HEK293 (cell line): ENCODE data around the gene IRS1.

Experiments used
- CTCF ChIA-PET: fragments of 350-600 bp; formaldehyde crosslinking; extraction: SDS; loops from one replicate; lab custom pipeline; 2021; ENCODE audit warnings: antibody characterized with exemption; lab: Yijun Ruan, JAX
- POLR2A ChIA-PET: fragments of 300-600 bp; formaldehyde crosslinking; extraction: SDS; loops from one replicate; lab custom pipeline; 2020; ENCODE audit warnings: antibody characterized with exemption, inconsistent platforms; lab: Yijun Ruan, JAX
- H3K27ac ChIP-seq: fragments of 200-500 bp; sonication (Bioruptor generic); 2 replicates; pipeline ENCODE4 v1.5.1; 2014; ENCODE audit warnings: low read depth, low read length, control low read depth, inconsistent platforms; ENCODE audit errors: extremely low read depth
- H3K36me3 ChIP-seq, 2 experiments: fragments of 200-500 bp in 1 of 2; sonication (Bioruptor generic) in 1 of 2; 1 replicate in 1 of 2; 2 replicates in 1 of 2; pipeline ENCODE4 v1.5.1; 2014 to 2017; ENCODE audit warnings: inconsistent platforms in 2 of 2, low read length in 2 of 2; ENCODE audit not compliant: control insufficient read depth in 2 of 2, insufficient read depth in 1 of 2
- H3K4me1 ChIP-seq: fragments of 200-500 bp; sonication (Bioruptor generic); 2 replicates; pipeline ENCODE4 v1.5.1; 2014; ENCODE audit warnings: mild to moderate bottlenecking, low read length, inconsistent platforms; ENCODE audit not compliant: control insufficient read depth, insufficient read depth
- H3K4me3 ChIP-seq: 2 replicates; pipeline ENCODE4 v1.5.1; 2011; ENCODE audit warnings: low read depth, mild to moderate bottlenecking, control low read depth, low read length, moderate library complexity
- H3K9me3 ChIP-seq: fragments of 200-500 bp; sonication (Bioruptor generic); 2 replicates; pipeline ENCODE4 v1.5.1; 2014; ENCODE audit warnings: low read depth, low read length, inconsistent platforms; ENCODE audit not compliant: control insufficient read depth, insufficient read depth
- GLIS1 ChIP-seq: fragments of 450-650 bp; formaldehyde crosslinking; IDR thresholded peaks from 2 replicates; pipeline ENCODE4 v1.5.1; 2016; ENCODE audit warnings: missing biosample characterization, missing genetic modification characterization
- GLIS2 ChIP-seq: fragments of 450-650 bp; formaldehyde crosslinking; IDR thresholded peaks from 2 replicates; pipeline ENCODE4 v1.5.1; 2016; ENCODE audit warnings: missing biosample characterization, missing genetic modification characterization
- KLF7 ChIP-seq: fragments of 450-650 bp; formaldehyde crosslinking; IDR thresholded peaks from 2 replicates; pipeline ENCODE4 v1.5.1; 2016; ENCODE audit warnings: missing biosample characterization, missing genetic modification characterization, borderline replicate concordance
- PRDM2 ChIP-seq: fragments of 450-650 bp; formaldehyde crosslinking; IDR thresholded peaks from 2 replicates; pipeline ENCODE4 v1.5.1; 2016; ENCODE audit warnings: missing biosample characterization, missing genetic modification characterization, borderline replicate concordance
- SALL2 ChIP-seq: fragments of 450-650 bp; formaldehyde crosslinking; IDR thresholded peaks from 2 replicates; pipeline ENCODE4 v1.5.0; 2017; ENCODE audit warnings: missing biosample characterization, mild to moderate bottlenecking, missing genetic modification characterization, borderline replicate concordance
- ZIC2 ChIP-seq: fragments of 450-650 bp; formaldehyde crosslinking; IDR thresholded peaks from 2 replicates; pipeline ENCODE4 v1.5.1; 2016; ENCODE audit warnings: missing biosample characterization, missing genetic modification characterization
- ZNF146 ChIP-seq: fragments of 450-650 bp; formaldehyde crosslinking; IDR thresholded peaks from 2 replicates; pipeline ENCODE4 v1.5.1; 2016; ENCODE audit warnings: missing biosample characterization, missing genetic modification characterization
- ZNF175 ChIP-seq: fragments of 450-650 bp; formaldehyde crosslinking; IDR thresholded peaks from 2 replicates; pipeline ENCODE4 v1.5.1; 2016; ENCODE audit warnings: missing biosample characterization, missing genetic modification characterization
- ZNF184 ChIP-seq: fragments of 450-650 bp; IDR thresholded peaks from 2 replicates; pipeline ENCODE4 v1.5.1; 2018; ENCODE audit warnings: missing biosample characterization, mild to moderate bottlenecking, missing genetic modification characterization
- ZNF530 ChIP-seq: fragments of 450-650 bp; formaldehyde crosslinking; IDR thresholded peaks from 2 replicates; pipeline ENCODE4 v1.5.1; 2016; ENCODE audit warnings: low read depth, missing biosample characterization, missing genetic modification characterization
- ZNF549 ChIP-seq: fragments of 450-650 bp; IDR thresholded peaks from 2 replicates; pipeline ENCODE4 v1.5.1; 2018; ENCODE audit warnings: missing biosample characterization, missing genetic modification characterization, mild to moderate bottlenecking, inconsistent platforms, moderate library complexity
- ZNF600 ChIP-seq: fragments of 450-650 bp; formaldehyde crosslinking; IDR thresholded peaks from 2 replicates; pipeline ENCODE4 v1.5.1; 2016; ENCODE audit warnings: missing biosample characterization, missing genetic modification characterization
- ZNF76 ChIP-seq: fragments of 450-650 bp; formaldehyde crosslinking; IDR thresholded peaks from 2 replicates; pipeline ENCODE4; 2016; ENCODE audit warnings: low read depth, missing biosample characterization, missing genetic modification characterization, borderline replicate concordance
- ZNF843 ChIP-seq: fragments of 450-650 bp; formaldehyde crosslinking; IDR thresholded peaks from 2 replicates; pipeline ENCODE4 v1.5.1; 2016; ENCODE audit warnings: missing biosample characterization, missing genetic modification characterization
- TF ChIP-seq, protein P1 (sequence below): fragments of 450-650 bp; formaldehyde crosslinking; IDR thresholded peaks from 2 replicates; pipeline ENCODE4 v1.5.1; 2016; ENCODE audit warnings: missing biosample characterization, missing genetic modification characterization
- TF ChIP-seq, protein P2 (sequence below): fragments of 450-650 bp; formaldehyde crosslinking; IDR thresholded peaks from 2 replicates; pipeline ENCODE4 v1.5.1; 2016; ENCODE audit warnings: missing biosample characterization, missing genetic modification characterization
- TF ChIP-seq, protein P3 (sequence below): fragments of 450-650 bp; formaldehyde crosslinking; IDR thresholded peaks from 2 replicates; pipeline ENCODE4 v1.5.1; 2016; ENCODE audit warnings: missing biosample characterization, missing genetic modification characterization

Gene IRS1

GRCh38 chr2:226796012-226796839, 3.4 kb downstream of the IRS1 start (continued):
- TF ChIP-seq ZNF146 (tag by site-specific recombination) (no peak), SALL2 (no peak), ZNF76 (tag by site-specific recombination) (no peak), ZNF843 (tag by site-specific recombination) (no peak), ZNF600 (tag by site-specific recombination) (no peak), ZNF530 (no peak)
- TF ChIP-seq, protein P1, sequence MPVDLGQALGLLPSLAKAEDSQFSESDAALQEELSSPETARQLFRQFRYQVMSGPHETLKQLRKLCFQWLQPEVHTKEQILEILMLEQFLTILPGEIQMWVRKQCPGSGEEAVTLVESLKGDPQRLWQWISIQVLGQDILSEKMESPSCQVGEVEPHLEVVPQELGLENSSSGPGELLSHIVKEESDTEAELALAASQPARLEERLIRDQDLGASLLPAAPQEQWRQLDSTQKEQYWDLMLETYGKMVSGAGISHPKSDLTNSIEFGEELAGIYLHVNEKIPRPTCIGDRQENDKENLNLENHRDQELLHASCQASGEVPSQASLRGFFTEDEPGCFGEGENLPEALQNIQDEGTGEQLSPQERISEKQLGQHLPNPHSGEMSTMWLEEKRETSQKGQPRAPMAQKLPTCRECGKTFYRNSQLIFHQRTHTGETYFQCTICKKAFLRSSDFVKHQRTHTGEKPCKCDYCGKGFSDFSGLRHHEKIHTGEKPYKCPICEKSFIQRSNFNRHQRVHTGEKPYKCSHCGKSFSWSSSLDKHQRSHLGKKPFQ (tag by site-specific recombination): no peak
- TF ChIP-seq, protein P2, sequence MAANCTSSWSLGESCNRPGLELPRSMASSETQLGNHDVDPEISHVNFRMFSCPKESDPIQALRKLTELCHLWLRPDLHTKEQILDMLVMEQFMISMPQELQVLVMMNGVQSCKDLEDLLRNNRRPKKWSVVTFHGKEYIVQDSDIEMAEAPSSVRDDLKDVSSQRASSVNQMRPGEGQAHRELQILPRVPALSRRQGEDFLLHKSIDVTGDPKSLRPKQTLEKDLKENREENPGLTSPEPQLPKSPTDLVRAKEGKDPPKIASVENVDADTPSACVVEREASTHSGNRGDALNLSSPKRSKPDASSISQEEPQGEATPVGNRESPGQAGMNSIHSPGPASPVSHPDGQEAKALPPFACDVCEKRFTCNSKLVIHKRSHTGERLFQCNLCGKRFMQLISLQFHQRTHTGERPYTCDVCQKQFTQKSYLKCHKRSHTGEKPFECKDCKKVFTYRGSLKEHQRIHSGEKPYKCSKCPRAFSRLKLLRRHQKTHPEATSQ (tag by site-specific recombination): no peak

DNA sequence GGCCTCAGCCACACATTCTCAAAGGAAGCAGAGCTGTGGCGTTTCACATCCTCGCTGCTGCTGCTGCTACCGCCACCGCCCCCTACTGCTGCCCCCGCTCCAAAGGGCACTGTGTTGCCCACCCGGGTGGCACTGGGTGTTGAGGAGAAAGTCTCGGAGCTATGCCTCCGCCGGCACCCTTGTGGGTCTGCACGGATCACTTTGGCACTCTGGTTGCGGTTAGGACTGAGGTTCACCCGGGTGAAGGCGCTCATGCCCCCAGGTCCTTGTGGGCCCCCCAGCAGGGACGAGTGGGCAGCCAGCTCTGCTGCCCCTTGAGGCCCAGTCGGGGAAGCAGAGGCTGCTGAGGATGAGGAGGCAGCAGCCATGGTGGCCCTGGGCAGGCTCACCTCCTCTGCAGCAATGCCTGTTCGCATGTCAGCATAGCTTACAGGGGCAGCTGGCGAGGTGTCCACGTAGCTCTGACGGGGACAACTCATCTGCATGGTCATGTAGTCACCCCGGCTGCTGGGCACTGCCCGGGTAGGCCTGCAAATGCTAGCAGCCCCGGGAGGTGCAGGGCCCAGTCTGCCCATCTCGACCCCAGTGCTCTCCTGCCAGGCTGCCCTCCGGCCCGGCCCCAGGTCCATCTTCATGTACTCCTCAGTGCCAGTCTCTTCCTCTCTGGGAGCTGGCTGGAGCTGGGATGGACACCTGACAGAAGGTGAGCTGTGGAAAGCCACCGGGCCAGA, 4.2 kb downstream of the IRS1 start:
- no peak overlapping the region for H3K4me3 ChIP-seq
- peak overlapping the region; percentile 73; the same call in 1 of the 2 replicates for H3K27ac ChIP-seq
- H3K9me3 ChIP-seq: no peaks in the 10 kb centered on the region
- CTCF ChIA-PET: interaction anchor here (0.6 to 1.1 kb wide), 5 partner anchors 58 to 906 kb away, joined by 3 to 4 read pairs (median 3); no protein-coding TSS in a partner anchor
- peaks cover 0 to 31% of the 10 kb centered on the region in 2 experiments; a peak in 1 of 3 replicates for H3K36me3 ChIP-seq
- TF ChIP-seq GLIS2 (tag by site-specific recombination): peak; percentile 57
- TF ChIP-seq ZNF549: no peak
- TF ChIP-seq ZNF175: no peak
- TF ChIP-seq GLIS1 (tag by site-specific recombination): no peak
- TF ChIP-seq, protein P3, sequence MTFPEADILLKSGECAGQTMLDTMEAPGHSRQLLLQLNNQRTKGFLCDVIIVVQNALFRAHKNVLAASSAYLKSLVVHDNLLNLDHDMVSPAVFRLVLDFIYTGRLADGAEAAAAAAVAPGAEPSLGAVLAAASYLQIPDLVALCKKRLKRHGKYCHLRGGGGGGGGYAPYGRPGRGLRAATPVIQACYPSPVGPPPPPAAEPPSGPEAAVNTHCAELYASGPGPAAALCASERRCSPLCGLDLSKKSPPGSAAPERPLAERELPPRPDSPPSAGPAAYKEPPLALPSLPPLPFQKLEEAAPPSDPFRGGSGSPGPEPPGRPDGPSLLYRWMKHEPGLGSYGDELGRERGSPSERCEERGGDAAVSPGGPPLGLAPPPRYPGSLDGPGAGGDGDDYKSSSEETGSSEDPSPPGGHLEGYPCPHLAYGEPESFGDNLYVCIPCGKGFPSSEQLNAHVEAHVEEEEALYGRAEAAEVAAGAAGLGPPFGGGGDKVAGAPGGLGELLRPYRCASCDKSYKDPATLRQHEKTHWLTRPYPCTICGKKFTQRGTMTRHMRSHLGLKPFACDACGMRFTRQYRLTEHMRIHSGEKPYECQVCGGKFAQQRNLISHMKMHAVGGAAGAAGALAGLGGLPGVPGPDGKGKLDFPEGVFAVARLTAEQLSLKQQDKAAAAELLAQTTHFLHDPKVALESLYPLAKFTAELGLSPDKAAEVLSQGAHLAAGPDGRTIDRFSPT (tag by site-specific recombination): 0 out of 2 replicates have a peak, but pooled peaks have one; percentile 21
- TF ChIP-seq PRDM2: no peak
- no peak for TF ChIP-seq ZIC2
- no peak for TF ChIP-seq KLF7
- no peak for TF ChIP-seq ZNF184 (tag by site-specific recombination)
- peaks cover 19% of the 10 kb centered on the region for H3K4me1 ChIP-seq
- POLR2A ChIA-PET: interaction anchor here (1.2 to 1.4 kb wide), 2 partner anchors 23 to 53 kb away, joined by 3 read pairs; no protein-coding TSS in a partner anchor
